GM21367 (cell line): ENCODE data around the gene ATP6V0D1.
"Not testable (repeated sequence)": the region's sequence is repeated elsewhere in the genome, so short reads cannot be mapped to it uniquely, and the experiment has no call there.

Source experiments
- ATAC-seq: cut with Tn5 transposase; IDR thresholded peaks from one replicate; pipeline ENCODE4 v1.9.1; 2021; ENCODE audit not compliant: unreplicated experiment

The ATP6V0D1 gene

DNA sequence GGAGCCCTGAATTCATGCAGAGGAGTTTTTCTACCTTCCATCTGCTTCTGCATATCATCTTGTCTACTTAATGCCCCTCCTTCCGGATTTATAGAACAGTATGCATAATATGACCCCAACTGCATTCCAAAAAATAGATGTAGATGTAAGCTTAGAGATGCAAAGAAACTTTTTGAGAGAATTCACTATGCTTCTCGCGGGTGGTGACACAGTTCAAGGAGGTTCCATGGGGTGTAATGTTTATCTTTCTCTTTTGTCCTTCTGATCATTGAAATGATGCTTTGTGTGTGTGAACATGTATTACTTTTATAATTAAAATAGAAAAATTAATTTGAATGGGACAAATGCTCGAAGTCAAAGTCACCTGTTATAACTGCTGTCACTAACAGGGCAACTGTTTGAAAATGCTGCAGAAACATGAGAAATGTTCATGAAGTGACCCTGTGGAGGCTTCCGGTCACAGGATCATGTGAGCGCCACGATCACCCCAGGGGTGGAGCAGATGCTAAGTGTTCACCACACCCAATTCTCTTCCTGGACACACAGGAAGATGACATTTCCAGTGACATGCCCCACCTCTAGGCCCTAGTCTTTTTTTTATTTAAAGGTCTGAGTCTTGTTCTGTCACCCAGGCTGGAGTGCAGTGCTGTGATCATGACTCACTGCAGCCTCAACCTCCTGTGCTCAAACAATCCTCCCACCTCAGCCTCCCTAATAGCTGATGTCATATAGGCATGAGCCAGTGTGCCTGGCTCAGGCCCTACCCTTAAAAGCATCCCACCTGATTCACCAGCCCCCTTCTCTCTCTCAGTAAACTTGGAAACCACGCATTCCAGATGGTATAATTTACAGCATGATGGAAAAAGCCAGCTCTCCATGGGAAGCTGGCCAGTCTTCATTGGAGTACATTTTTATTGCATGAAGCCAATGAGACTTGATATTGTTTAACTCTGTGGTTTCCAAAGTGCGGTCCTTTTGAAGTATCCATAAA, 23.4 kb upstream of the ATP6V0D1 start:
- ATAC-seq, result no peak

GRCh38 chr16:67499106-67499505, 18.1 kb upstream of the ATP6V0D1 start:
- ATAC-seq, result no peak

GRCh38 chr16:67490335-67491096, 9.6 kb upstream of the ATP6V0D1 start:
- ATAC-seq, result no peak

DNA sequence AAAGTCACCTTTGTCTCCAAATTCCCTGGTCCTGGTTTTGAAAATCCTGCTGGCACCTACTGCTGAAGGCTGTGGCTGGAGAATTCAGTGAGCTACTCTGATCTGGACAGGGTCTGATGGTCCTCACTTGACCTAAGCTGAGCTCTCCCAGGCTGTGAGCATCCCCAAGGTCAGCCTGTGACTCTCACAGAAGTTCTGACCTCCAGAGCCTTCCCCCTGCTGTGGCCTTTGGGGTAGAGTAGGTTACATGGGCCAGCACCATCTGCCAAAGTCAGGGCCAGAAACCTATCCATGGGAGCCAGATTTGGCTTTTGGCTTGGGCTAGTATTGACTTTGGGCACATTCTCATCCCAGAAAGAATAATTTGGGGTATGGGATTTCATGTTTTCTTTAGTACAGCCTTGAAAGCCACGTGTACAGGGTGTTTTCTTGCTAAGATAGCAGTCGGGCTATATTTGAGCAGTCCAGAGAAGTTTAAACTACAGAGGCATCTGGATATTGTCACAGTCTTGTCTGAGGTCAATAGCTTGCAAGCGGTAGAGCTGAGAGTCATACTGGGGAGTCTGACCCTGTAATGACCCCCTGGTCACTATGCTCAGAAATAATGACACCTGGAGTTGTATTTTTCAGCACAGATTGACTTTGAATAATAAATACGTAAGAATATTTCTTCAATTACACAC, 8.6 kb upstream of the ATP6V0D1 start:
- ATAC-seq, result no peak

- not testable (repeated sequence) for ATAC-seq
Measured at GRCh38 chr16:67487561-67487960, 6.6 kb upstream of the ATP6V0D1 start.

- ATAC-seq, result no peak
Measured at GRCh38 chr16:67486805-67487204, 5.8 kb upstream of the ATP6V0D1 start.

DNA sequence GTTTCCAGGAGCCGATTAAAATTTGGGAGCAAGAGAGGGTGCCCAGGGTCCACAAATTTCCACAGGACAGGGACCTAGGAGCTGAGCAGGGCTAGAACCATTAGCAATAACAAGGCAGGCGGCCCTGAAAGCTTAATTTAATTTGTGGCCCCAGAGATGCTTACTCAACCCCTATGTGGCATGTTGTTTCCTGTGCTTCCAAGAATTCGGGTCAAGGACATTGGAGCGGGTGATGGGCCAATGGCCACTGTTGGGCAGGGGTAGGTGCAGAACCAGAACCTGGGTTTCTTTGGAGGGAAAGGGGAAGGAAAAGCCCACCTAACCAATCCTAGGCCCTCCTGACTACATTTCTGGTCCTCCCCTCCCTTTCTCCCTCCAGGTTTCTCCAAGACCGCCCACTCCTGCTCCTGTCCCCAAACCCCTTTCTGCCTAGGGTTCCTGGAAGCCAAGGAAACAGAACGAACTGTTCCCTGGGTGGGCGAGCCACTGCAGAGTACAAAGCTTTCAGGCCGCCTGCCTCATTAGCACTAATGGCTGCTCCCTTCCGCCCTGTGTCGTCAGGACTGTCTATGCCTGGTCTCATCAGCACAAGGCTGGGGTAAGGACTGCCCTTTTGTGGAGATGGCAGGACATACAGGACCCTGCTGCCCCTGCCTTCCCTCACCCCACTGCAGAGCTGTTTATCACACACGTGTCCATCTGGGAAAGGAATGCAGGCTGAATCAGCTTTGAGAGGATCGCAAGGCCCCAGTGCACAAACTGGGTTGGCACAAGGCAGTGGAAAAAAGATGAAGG, 3.0 kb upstream of the ATP6V0D1 start:
- ATAC-seq, result no peak

- ATAC-seq, result no peak
Measured at GRCh38 chr16:67483150-67483549, 2.2 kb upstream of the ATP6V0D1 start, which contains the start of gene AGRP. Gene AGRP, minus strand, starts transcription at chr16:67483547. Its CDS starts 149 bp downstream, at chr16:67483398.

GRCh38 chr16:67482233-67482924, 1.4 kb upstream of the ATP6V0D1 start:
- ATAC-seq, result no peak

GRCh38 chr16:67481561-67482232, 740 bp upstream of the ATP6V0D1 start:
- no peak for ATAC-seq

- ATAC-seq, result no peak
Measured at GRCh38 chr16:67477960-67478554, 2.9 kb downstream of the ATP6V0D1 start.

DNA sequence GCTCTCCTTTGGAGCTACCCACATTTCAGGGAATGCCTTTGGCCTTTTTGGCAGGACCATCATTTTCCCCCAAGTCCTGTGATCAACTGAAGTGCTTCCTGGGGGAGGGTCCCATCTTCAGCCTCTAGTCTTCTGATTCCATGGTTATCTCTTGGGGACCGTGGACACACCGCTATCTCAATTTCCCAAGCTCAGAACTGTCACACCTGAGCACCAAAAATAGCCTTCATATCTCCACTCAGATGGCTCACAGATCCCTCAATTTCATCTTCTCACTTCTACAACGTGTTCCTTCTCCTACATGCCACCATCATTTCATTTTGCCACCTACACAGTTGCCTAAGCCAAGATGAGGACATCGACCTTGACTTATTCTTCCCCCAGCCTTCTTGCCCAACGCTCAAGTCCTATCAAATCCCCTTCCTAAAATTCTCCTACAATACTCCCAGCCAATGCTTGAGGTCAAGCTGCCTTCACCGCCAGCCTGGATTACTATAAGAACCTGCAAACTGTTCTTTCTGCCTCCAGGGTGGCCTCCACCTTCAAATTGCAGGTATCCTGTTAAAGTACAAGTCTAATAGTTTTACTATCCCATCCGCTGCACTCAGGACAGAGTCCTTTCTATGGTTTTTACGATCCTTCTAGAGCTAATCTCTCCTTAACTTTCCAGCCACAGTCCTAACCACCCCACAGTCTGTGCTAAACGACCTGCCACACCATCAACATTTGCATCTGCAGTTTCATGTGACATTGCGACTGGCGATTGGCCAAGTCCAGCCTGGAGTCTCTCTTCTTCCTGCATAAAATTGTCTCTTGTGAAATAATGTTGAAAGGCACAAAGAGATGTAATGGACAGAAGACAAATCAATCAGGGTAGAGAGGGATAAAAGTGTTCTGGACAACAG, 6.2 kb downstream of the ATP6V0D1 start:
- ATAC-seq, result no peak

DNA sequence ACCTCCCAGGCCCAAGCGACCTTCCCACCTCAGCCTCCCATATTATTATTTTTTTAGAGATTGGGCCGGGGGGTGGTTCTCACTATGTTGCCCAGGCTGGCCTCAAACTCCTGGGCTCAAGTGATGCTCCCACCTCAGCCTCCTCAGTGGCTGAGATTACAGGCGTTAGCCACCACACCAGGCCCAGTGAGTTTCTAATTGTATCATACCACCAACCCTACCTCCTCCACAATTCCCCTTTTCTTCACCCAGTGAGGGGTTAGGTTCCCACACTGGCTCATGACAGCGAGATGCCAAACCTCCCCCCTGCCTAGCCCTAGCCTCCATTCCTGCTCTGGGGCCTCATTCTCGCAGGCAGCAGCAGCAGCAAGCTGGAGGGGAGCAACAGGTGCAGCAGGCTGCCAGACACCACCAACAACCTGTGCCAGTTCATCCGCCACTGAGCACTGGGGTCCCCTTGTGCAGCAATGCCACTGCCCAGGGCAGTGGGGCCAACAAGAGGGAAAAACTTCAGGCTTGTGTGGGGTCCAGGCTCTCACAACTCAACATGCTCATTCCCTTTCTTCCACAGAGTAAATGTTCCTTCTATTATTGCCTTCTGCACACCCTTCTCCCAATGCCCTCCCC, 9.1 kb downstream of the ATP6V0D1 start:
- no peak for ATAC-seq

GRCh38 chr16:67470359-67470758, 10.6 kb downstream of the ATP6V0D1 start:
- ATAC-seq, result no peak

- ATAC-seq, result no peak
Measured at GRCh38 chr16:67468731-67469130, 12.2 kb downstream of the ATP6V0D1 start.

- ATAC-seq, result no peak
Measured at GRCh38 chr16:67466581-67466980, 14.4 kb downstream of the ATP6V0D1 start.

DNA sequence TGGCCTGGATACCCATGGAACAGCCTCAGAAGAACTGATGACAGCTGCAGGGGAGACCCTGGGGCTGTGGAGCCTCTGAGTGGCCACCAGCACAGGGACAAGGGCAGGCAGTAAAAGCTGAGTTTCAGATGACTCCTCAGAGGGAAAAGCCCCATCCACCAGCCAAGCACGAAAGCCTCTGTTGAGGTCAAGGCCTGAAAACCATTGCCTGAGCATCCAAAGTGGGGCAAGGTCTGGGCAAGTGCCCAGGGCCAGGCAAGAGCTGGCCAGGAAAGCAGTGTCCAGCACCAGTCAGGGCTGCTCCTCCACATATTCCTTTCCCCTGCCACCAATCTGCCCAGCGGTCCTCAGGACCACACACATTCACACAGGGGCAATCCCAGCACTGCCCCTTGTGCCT, 16.4 kb downstream of the ATP6V0D1 start:
- ATAC-seq, result no peak
